ENCODE data around the gene HSP90AA1.

DNA sequence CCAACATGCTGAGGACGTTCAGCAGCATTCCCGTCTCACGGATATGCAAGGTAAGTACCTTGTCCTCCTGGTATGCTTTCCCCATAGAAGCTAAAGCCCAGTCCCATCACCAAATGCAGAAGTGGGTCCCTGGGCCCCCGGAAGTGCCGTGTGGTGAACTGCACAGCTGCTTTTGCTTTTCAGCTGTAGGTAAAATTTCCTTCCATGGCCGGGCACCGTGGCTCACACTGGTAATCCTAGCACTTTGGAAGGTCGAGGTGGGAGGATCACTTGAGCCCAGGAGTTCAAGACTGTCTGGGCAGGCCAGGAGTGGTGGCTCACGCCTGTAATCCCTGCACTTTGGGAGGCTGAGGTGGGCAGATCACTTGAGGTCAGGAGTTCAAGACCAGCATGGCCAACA, 44.1 kb downstream of the HSP90AA1 start:
- no peak for TF ChIP-seq POLR2A (IDR thresholded peaks at IDR 0.05; ENCODE audit: extremely low read depth, insufficient read length)
- TF ChIP-seq, protein P1, sequence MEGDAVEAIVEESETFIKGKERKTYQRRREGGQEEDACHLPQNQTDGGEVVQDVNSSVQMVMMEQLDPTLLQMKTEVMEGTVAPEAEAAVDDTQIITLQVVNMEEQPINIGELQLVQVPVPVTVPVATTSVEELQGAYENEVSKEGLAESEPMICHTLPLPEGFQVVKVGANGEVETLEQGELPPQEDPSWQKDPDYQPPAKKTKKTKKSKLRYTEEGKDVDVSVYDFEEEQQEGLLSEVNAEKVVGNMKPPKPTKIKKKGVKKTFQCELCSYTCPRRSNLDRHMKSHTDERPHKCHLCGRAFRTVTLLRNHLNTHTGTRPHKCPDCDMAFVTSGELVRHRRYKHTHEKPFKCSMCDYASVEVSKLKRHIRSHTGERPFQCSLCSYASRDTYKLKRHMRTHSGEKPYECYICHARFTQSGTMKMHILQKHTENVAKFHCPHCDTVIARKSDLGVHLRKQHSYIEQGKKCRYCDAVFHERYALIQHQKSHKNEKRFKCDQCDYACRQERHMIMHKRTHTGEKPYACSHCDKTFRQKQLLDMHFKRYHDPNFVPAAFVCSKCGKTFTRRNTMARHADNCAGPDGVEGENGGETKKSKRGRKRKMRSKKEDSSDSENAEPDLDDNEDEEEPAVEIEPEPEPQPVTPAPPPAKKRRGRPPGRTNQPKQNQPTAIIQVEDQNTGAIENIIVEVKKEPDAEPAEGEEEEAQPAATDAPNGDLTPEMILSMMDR (IDR thresholded peaks at IDR 0.05; ENCODE audit: low read depth, low read length) = no peak

Measured in NB4 (cell line).